ENCODE data around the gene XRN1. TPM values are rescaled to one million over a fixed set of nuclear protein-coding genes. Genes with fewer than 3 reads are reported as not detected.
"Not testable (repeated sequence)": the region's sequence is repeated elsewhere in the genome, so short reads cannot be mapped to it uniquely, and the experiment has no call there.

The XRN1 gene
- total RNA-seq, 1 experiment from 2014 or later = 26.7 TPM

DNA sequence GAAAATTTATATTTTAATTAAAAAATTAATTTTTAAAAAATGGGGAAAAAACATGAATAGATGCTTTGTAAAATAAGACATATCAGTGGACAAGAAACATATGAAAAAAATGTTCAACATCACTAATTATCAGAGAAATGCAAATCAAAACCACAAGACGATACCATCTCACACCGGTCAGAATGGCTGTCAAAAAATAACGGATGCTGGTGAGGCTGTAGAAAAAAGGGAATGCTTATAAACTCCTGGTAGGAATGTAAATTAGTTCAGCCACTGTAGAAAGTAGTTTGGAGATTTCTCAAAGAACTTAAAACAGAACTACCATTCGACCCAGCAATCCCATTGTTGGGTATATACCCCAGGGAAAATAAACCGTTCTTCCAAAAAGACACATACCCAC, 93.8 kb downstream of the XRN1 start:
- H3K4me3 ChIP-seq (ENCODE audit: low read depth, low read length, poor library complexity, severe bottlenecking) = no peak overlapping the region
- TF ChIP-seq EZH2 (IDR thresholded peaks at IDR 0.05; ENCODE audit: borderline replicate concordance, low read depth, low read length, poor library complexity, severe bottlenecking) = no peak
- TF ChIP-seq, protein P1, sequence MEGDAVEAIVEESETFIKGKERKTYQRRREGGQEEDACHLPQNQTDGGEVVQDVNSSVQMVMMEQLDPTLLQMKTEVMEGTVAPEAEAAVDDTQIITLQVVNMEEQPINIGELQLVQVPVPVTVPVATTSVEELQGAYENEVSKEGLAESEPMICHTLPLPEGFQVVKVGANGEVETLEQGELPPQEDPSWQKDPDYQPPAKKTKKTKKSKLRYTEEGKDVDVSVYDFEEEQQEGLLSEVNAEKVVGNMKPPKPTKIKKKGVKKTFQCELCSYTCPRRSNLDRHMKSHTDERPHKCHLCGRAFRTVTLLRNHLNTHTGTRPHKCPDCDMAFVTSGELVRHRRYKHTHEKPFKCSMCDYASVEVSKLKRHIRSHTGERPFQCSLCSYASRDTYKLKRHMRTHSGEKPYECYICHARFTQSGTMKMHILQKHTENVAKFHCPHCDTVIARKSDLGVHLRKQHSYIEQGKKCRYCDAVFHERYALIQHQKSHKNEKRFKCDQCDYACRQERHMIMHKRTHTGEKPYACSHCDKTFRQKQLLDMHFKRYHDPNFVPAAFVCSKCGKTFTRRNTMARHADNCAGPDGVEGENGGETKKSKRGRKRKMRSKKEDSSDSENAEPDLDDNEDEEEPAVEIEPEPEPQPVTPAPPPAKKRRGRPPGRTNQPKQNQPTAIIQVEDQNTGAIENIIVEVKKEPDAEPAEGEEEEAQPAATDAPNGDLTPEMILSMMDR (conservative IDR thresholded peaks at IDR 0.05; ENCODE audit: low read depth, low read length) = no peak
- POLR2A ChIA-PET (ENCODE audit: low non-redundant PET) = no interaction called here
- no peaks in the 10 kb centered on the region for H3K9me3 ChIP-seq (ENCODE audit: low read depth, low read length, poor library complexity, severe bottlenecking)
- peaks cover 11% of the 10 kb centered on the region for H3K36me3 ChIP-seq (ENCODE audit: insufficient read depth, low read length, poor library complexity, severe bottlenecking)
- H3K4me1 ChIP-seq (ENCODE audit: insufficient read depth, low read length, poor library complexity, severe bottlenecking) = no peaks in the 10 kb centered on the region
- no peaks in the 10 kb centered on the region for H3K27me3 ChIP-seq (replicated peaks; ENCODE audit: insufficient read depth, low read depth, low read length, poor library complexity)
- DNase-seq (ENCODE audit: low spot score) = no peak
- intact Hi-C loops (cut with micrococcal nuclease; ENCODE audit: unreplicated experiment) = no loop called here
- BruUV-seq (replicated peaks) = no TSS peak
- no peak overlapping the region for H3K27ac ChIP-seq (ENCODE audit: low read depth, low read length, poor library complexity, severe bottlenecking)
- CTCF ChIA-PET = no interaction called here

DNA sequence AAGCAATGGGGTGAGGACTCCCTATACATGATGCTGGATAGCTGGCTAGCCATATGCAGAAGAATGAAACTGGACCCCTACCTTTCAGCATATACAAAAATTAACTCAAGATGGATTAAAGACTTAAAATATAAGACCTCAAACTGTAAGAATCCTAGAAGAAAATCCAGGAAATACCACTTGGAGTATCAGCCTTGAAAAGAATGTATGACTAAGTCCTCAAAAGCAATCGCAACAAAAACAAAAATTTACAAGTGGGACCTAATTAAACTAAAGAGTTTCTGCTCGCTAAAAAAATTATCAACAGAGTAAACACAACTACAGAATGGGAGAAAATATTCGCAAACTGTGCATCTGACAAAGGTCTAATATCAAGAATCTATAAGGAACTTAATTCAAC, 94.3 kb downstream of the XRN1 start:
- H3K27ac ChIP-seq (ENCODE audit: low read depth, low read length, poor library complexity, severe bottlenecking) = no peak overlapping the region
- no peak overlapping the region for H3K4me3 ChIP-seq (ENCODE audit: low read depth, low read length, poor library complexity, severe bottlenecking)
- H3K27me3 ChIP-seq (replicated peaks; ENCODE audit: insufficient read depth, low read depth, low read length, poor library complexity) = no peaks in the 10 kb centered on the region
- H3K36me3 ChIP-seq (ENCODE audit: insufficient read depth, low read length, poor library complexity, severe bottlenecking) = peaks cover 14% of the 10 kb centered on the region
- DNase-seq (ENCODE audit: low spot score) = no peak
- ChIA-PET POLR2A (ENCODE audit: low non-redundant PET) (no interaction called here), CTCF (no interaction called here)
- H3K9me3 ChIP-seq (ENCODE audit: low read depth, low read length, poor library complexity, severe bottlenecking) = no peaks in the 10 kb centered on the region
- TF ChIP-seq, protein P1 (conservative IDR thresholded peaks at IDR 0.05; ENCODE audit: low read depth, low read length) = no peak
- TF ChIP-seq EZH2 (IDR thresholded peaks at IDR 0.05; ENCODE audit: borderline replicate concordance, low read depth, low read length, poor library complexity, severe bottlenecking) = no peak
- intact Hi-C loops (cut with micrococcal nuclease; ENCODE audit: unreplicated experiment) = no loop called here
- H3K4me1 ChIP-seq (ENCODE audit: insufficient read depth, low read length, poor library complexity, severe bottlenecking) = no peaks in the 10 kb centered on the region
- BruUV-seq (replicated peaks) = no TSS peak

- peaks cover 15% of the 10 kb centered on the region for H3K36me3 ChIP-seq (ENCODE audit: insufficient read depth, low read length, poor library complexity, severe bottlenecking)
- H3K27me3 ChIP-seq (replicated peaks; ENCODE audit: insufficient read depth, low read depth, low read length, poor library complexity); H3K9me3 ChIP-seq (ENCODE audit: low read depth, low read length, poor library complexity, severe bottlenecking); BruUV-seq (replicated peaks); H3K27ac ChIP-seq (ENCODE audit: low read depth, low read length, poor library complexity, severe bottlenecking); CTCF ChIA-PET; H3K4me1 ChIP-seq (ENCODE audit: insufficient read depth, low read length, poor library complexity, severe bottlenecking); H3K4me3 ChIP-seq (ENCODE audit: low read depth, low read length, poor library complexity, severe bottlenecking); intact Hi-C loops (cut with micrococcal nuclease; ENCODE audit: unreplicated experiment); DNase-seq (ENCODE audit: low spot score); POLR2A ChIA-PET (ENCODE audit: low non-redundant PET): not testable (repeated sequence)
Measured at GRCh38 chr3:142352698-142353097, 95.1 kb downstream of the XRN1 start.

DNA sequence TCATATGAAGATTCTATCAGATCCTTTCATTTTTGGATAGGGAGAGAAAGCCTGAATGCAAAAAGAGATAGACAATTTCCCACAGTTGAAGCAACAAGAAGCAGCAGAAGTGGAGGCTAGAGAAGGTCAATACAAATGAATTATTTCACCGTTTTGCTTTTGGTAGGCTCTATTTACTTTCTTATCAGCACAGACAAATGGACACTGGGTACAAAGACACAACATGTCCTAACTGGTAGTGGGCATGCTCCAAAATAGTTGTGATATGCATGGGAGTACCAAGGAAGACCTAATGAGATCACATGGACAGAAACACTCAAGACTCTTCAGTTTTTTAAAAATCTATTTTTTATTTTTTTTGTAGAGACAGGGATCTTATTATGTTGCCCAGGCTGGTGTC, 99.4 kb downstream of the XRN1 start:
- intact Hi-C loops (cut with micrococcal nuclease; ENCODE audit: unreplicated experiment) = no loop called here
- TF ChIP-seq, protein P1 (conservative IDR thresholded peaks at IDR 0.05; ENCODE audit: low read depth, low read length) = no peak
- TF ChIP-seq EZH2 (IDR thresholded peaks at IDR 0.05; ENCODE audit: borderline replicate concordance, low read depth, low read length, poor library complexity, severe bottlenecking) = no peak
- DNase-seq (ENCODE audit: low spot score) = no peak
- BruUV-seq (replicated peaks) = no TSS peak
- no peaks in the 10 kb centered on the region for H3K9me3 ChIP-seq (ENCODE audit: low read depth, low read length, poor library complexity, severe bottlenecking)
- peaks cover 7% of the 10 kb centered on the region for H3K36me3 ChIP-seq (ENCODE audit: insufficient read depth, low read length, poor library complexity, severe bottlenecking)
- H3K27me3 ChIP-seq (replicated peaks; ENCODE audit: insufficient read depth, low read depth, low read length, poor library complexity) = no peaks in the 10 kb centered on the region
- H3K27ac ChIP-seq (ENCODE audit: low read depth, low read length, poor library complexity, severe bottlenecking) = no peak overlapping the region
- no peak overlapping the region for H3K4me3 ChIP-seq (ENCODE audit: low read depth, low read length, poor library complexity, severe bottlenecking)
- CTCF ChIA-PET = no interaction called here
- H3K4me1 ChIP-seq (ENCODE audit: insufficient read depth, low read length, poor library complexity, severe bottlenecking) = no peaks in the 10 kb centered on the region
- POLR2A ChIA-PET (ENCODE audit: low non-redundant PET) = no interaction called here
